Spleen (tissue), 11 donors: ENCODE results near the gene TMEM239. TPM values are rescaled to one million over a fixed set of nuclear protein-coding genes. Genes with fewer than 3 reads are reported as not detected.
A peak's percentile ranks its signal among the peaks of the same experiment; 100 is the strongest.

ENCODE experiments used
- DNase-seq: peaks from one replicate; pipeline ENCODE4 v3.0.0-alpha.2; 2020
- H3K27ac ChIP-seq, 8 donors: fragments of 200-600 bp; sonication (generic) in 7 of 8; 1 replicate in 4 of 8; 2 replicates in 4 of 8; pipeline versions ENCODE4 v1.5.0 to v1.8.0; 2016 to 2021; ENCODE audit warnings: inconsistent platforms in 4 of 8, mild to moderate bottlenecking in 4 of 8, moderate library complexity in 1 of 8
- H3K27me3 ChIP-seq, 7 donors: fragments of 200-600 bp; sonication (generic) in 6 of 7; replicated peaks in 1 of 7; 1 replicate in 4 of 7; 2 replicates in 3 of 7; pipeline versions ENCODE4 v1.5.0 to v1.8.0; 2016 to 2021; ENCODE audit warnings: inconsistent platforms in 3 of 7, mild to moderate bottlenecking in 1 of 7
- H3K36me3 ChIP-seq, 6 donors: fragments of 200-600 bp; sonication (generic) in 5 of 6; 1 replicate in 4 of 6; 2 replicates in 2 of 6; pipeline versions ENCODE4 v1.5.0 to v1.8.0; 2016 to 2021; ENCODE audit warnings: inconsistent platforms in 2 of 6
- H3K4me1 ChIP-seq, 6 donors: fragments of 200-600 bp; sonication (generic) in 5 of 6; 1 replicate in 3 of 6; 2 replicates in 3 of 6; pipeline versions ENCODE4 v1.5.0 to v1.8.0; 2016 to 2021; ENCODE audit warnings: inconsistent platforms in 3 of 6
- H3K4me3 ChIP-seq, 8 donors: fragments of 200-600 bp; sonication (generic) in 7 of 8; 1 replicate in 4 of 8; 2 replicates in 4 of 8; pipeline versions ENCODE4 v1.5.0 to v1.8.0; 2016 to 2021; ENCODE audit warnings: inconsistent platforms in 4 of 8, mild to moderate bottlenecking in 4 of 8, moderate library complexity in 2 of 8
- H3K9me3 ChIP-seq, 8 donors: fragments of 200-600 bp; sonication (generic) in 7 of 8; 1 replicate in 4 of 8; 2 replicates in 4 of 8; pipeline versions ENCODE4 v1.5.0 to v1.8.0; 2016 to 2021; ENCODE audit warnings: inconsistent platforms in 4 of 8
- POLR2A ChIP-seq, 3 donors: fragments of 450-650 bp; IDR thresholded peaks; one replicate each; pipeline ENCODE4 v1.5.1; 2017; ENCODE audit warnings: antibody characterized with exemption in 3 of 3, mild to moderate bottlenecking in 1 of 3
- POLR2AphosphoS5 ChIP-seq, 3 donors: sonication (generic); formaldehyde crosslinking; IDR thresholded peaks; one replicate each; pipeline ENCODE4 v1.5.1; 2017; ENCODE audit warnings: antibody characterized with exemption in 3 of 3
- WGBS, 5 donors: extraction: QIAGEN DNeasy Blood & Tissue Kit in 3 of 5; methylation state at CpG; one replicate each; pipeline versions ENCODE4 v1.1.5 to v1.1.7; 2013 to 2018; 5-methylcytosine and 5-hydroxymethylcytosine counted together
- intact Hi-C: fragments of 100-400 bp; cut with DNase I; formaldehyde crosslinking; loops from one replicate; pipeline ENCODE4 v1.15.0; 2023; ENCODE audit warnings: low total_unique reads
- polyA plus RNA-seq, 3 donors: library from polyadenylated mRNA; stranded (reverse); fragments of 200-250 nt; gene quantifications; one replicate each; pipeline ENCODE4 v1.2.1, GENCODE V29; 2013
- total RNA-seq, 7 donors: library from RNA; depleted of rRNA in 3 of 7; stranded (reverse); fragments of >200 nt in 3 of 7; fragmentation: NEBNext Ultra II Directional in 4 of 7; extraction: Animal tissue kit (Norgen Biotek cat#: 25700) in 4 of 7; gene quantifications; one replicate each; pipeline versions ENCODE4 v1.1.0 to v1.2.1, GENCODE V29; 2016 to 2021
- TF ChIP-seq, protein P1 (sequence below), 11 experiments: fragments of 200-600 bp in 7 of 11; fragments of 450-650 bp in 4 of 11; sonication (generic) in 4 of 11; IDR thresholded peaks in 8 of 11; conservative IDR thresholded peaks in 3 of 11; 1 replicate in 7 of 11; 2 replicates in 4 of 11; pipeline versions ENCODE4 v1.4.0 to v1.8.0; 2016 to 2021; ENCODE audit warnings: antibody characterized with exemption in 11 of 11, inconsistent platforms in 4 of 11, mild to moderate bottlenecking in 1 of 11
- donor health status: healthy with polysubstance abuse.
- donor health status: DM: no; HTN: no; CAD: no; lungs with moderate emphysema.
- donor health status: DM: no; HTN: no; CAD: no.
- donor health status: Bipolar disorder and iron deficiency.
- donor health status: healthy.
- donor health status: DM: no; HTN: no; CAD: no.
- donor health status: DM: yes; HTN: yes; CAD: no.

Gene TMEM239
- total and polyA plus RNA-seq, 10 donors: not detected

DNA sequence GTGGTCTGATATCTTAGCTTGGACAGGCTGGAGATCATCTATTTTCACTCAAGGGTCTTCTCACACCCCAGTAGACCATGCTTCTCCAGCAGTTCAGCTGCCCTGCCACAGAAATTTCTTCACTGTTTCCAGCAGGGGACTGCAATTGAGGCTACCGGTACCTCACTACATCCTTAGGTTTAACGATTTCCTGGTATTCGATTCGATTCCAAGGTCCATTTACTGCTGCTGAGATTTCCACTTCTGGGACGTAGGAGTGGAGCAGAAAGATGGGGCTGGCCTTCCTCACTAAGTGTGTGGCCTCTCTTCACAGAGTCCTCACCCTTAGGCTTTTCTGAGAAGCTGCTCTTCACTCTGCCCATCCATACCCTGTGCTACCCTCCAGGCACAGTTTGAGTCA lies 30.5 kb downstream of the TMEM239 start:
- TF ChIP-seq POLR2AphosphoS5 (IDR thresholded peaks at IDR 0.05) (no peak), POLR2A (IDR thresholded peaks at IDR 0.05) (no peak)
- TF ChIP-seq, protein P1, sequence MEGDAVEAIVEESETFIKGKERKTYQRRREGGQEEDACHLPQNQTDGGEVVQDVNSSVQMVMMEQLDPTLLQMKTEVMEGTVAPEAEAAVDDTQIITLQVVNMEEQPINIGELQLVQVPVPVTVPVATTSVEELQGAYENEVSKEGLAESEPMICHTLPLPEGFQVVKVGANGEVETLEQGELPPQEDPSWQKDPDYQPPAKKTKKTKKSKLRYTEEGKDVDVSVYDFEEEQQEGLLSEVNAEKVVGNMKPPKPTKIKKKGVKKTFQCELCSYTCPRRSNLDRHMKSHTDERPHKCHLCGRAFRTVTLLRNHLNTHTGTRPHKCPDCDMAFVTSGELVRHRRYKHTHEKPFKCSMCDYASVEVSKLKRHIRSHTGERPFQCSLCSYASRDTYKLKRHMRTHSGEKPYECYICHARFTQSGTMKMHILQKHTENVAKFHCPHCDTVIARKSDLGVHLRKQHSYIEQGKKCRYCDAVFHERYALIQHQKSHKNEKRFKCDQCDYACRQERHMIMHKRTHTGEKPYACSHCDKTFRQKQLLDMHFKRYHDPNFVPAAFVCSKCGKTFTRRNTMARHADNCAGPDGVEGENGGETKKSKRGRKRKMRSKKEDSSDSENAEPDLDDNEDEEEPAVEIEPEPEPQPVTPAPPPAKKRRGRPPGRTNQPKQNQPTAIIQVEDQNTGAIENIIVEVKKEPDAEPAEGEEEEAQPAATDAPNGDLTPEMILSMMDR (IDR thresholded peaks at IDR 0.05 in 8 of 11, conservative IDR thresholded peaks at IDR 0.05 in 3 of 11): no peak
- H3K4me1 ChIP-seq: peaks cover 0 to 16% (median 5%) of the 10 kb centered on the region in 6 donors
- H3K9me3 ChIP-seq: no peaks in the 10 kb centered on the region
- no peaks in the 10 kb centered on the region for H3K27me3 ChIP-seq
- H3K36me3 ChIP-seq: peaks cover 0 to 34% (median 0%) of the 10 kb centered on the region in 6 donors
- no peak overlapping the region for H3K27ac ChIP-seq
- intact Hi-C loops: no loop called here
- H3K4me3 ChIP-seq: no peak overlapping the region
- no peak for DNase-seq
- 53 to 83% (median 68%) methylated on average over 5 of the region's 5 CpGs for WGBS, 5 donors

DNA sequence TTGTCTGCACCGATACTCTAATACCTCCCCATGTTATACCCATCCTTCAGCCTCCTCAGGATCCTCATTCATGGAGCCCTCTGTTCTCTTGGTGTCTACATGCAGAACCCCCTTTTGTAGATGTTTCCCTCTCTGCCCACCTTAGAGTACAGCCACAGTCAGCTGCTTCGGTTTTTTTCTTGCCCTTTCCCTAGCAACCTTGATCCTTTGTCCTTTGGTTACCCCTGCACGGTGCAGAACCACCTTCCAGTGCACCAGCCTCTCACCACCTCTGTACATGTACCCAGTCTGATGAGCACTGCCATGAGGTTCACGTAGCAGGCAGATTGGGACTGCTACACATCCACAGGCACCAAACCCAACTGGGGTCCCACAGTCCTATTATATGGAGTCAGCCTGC lies 31.6 kb downstream of the TMEM239 start:
- intact Hi-C loops: no loop called here
- no peaks in the 10 kb centered on the region for H3K9me3 ChIP-seq
- H3K4me1 ChIP-seq: peaks cover 8 to 18% (median 10%) of the 10 kb centered on the region in 6 donors
- TF ChIP-seq POLR2AphosphoS5 (IDR thresholded peaks at IDR 0.05): no peak
- no peak for TF ChIP-seq POLR2A (IDR thresholded peaks at IDR 0.05)
- TF ChIP-seq, protein P1 (IDR thresholded peaks at IDR 0.05 in 8 of 11, conservative IDR thresholded peaks at IDR 0.05 in 3 of 11): no peak
- H3K36me3 ChIP-seq: peaks cover 0 to 34% (median 0%) of the 10 kb centered on the region in 6 donors
- 91 to 97% (median 95%) methylated on average over 4 of the region's 4 CpGs for WGBS, 5 donors
- no peaks in the 10 kb centered on the region for H3K27me3 ChIP-seq
- DNase-seq: no peak
- H3K4me3 ChIP-seq: no peak overlapping the region
- H3K27ac ChIP-seq: no peak overlapping the region

DNA sequence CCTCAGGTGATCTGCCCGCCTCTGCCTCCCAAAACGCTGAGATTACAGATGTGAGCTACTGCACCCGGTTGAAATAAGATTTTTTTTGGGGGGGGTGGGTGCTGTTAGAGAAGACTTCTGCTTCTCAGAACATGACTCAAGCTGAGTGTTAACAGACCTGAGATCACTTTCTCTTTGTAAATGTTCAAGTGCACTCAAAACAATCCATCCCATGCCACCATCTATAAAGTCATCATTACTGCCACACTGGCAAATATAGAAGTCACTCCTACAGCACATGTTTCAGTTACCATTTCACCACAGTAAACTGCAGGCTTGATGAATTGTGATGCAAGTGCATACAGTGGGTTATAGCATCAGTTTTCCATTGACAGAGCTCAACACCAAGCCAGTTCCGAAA lies 33.4 kb downstream of the TMEM239 start:
- peaks cover 0 to 20% (median 0%) of the 10 kb centered on the region in 6 donors for H3K36me3 ChIP-seq
- H3K9me3 ChIP-seq: no peaks in the 10 kb centered on the region
- H3K27me3 ChIP-seq: no peaks in the 10 kb centered on the region
- H3K27ac ChIP-seq: no peak overlapping the region
- no peak overlapping the region for H3K4me3 ChIP-seq
- TF ChIP-seq POLR2A (IDR thresholded peaks at IDR 0.05) (no peak), POLR2AphosphoS5 (IDR thresholded peaks at IDR 0.05) (no peak)
- TF ChIP-seq, protein P1 (IDR thresholded peaks at IDR 0.05 in 8 of 11, conservative IDR thresholded peaks at IDR 0.05 in 3 of 11): no peak
- 87 to 94% (median 89%) methylated on average over 4 of the region's 4 CpGs for WGBS, 5 donors
- intact Hi-C loops: no loop called here
- no peak for DNase-seq
- peaks cover 9 to 15% (median 12%) of the 10 kb centered on the region in 6 donors for H3K4me1 ChIP-seq

DNA sequence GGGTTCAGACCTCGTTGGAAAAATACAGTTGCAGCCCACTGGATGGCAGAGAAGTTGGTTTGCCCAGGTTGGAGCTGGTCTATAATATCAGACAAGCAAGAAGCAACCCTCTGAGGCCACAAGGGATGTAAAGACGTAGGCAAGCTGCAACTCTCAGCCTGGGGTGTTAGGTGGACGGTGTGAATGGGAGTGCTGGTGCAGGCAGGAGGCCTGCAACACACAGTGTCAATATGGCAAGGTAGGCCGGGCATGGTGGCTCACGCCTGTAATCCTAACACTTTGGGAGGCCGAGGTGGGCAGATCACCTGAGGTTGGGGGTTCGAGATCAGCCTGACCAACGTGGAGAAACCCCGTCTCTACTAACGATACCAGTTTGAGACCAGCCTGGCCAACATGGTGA lies 34.9 kb downstream of the TMEM239 start:
- TF ChIP-seq POLR2A (IDR thresholded peaks at IDR 0.05): no peak
- TF ChIP-seq, protein P1 (IDR thresholded peaks at IDR 0.05 in 8 of 11, conservative IDR thresholded peaks at IDR 0.05 in 3 of 11): no peak
- no peak for TF ChIP-seq POLR2AphosphoS5 (IDR thresholded peaks at IDR 0.05)
- no peaks in the 10 kb centered on the region for H3K9me3 ChIP-seq
- H3K27me3 ChIP-seq: no peaks in the 10 kb centered on the region
- H3K4me3 ChIP-seq: no peak overlapping the region
- no peak for DNase-seq
- intact Hi-C loops: loop anchor here (10.0 kb wide), 1 partner anchor 166 kb away; no protein-coding TSS in a partner anchor
- peaks cover 9 to 15% (median 12%) of the 10 kb centered on the region in 6 donors for H3K4me1 ChIP-seq
- peak overlapping the region in 2 of 8 donors; percentile 13 to 40 for H3K27ac ChIP-seq
- H3K36me3 ChIP-seq: peaks cover 0 to 20% (median 0%) of the 10 kb centered on the region in 6 donors
- WGBS, 5 donors: 88 to 94% (median 90%) methylated on average over 10 of the region's 10 CpGs
